ENCODE measurements around the gene RSPH1. TPM values are rescaled to one million over a fixed set of nuclear protein-coding genes. Genes with fewer than 3 reads are reported as not detected.

RSPH1 gene
- not detected for polyA plus RNA-seq (2013, experiment 1 of 2; ENCODE audit: insufficient read length)
- not detected for polyA plus RNA-seq (2013, experiment 2 of 2; ENCODE audit: insufficient read length)

- peak; percentile 98 for DNase-seq
Observed at GRCh38 chr21:42496120-42496838, at the start of gene RSPH1. Gene RSPH1 (minus strand): TSS chr21:42496224. CDS start chr21:42496186, 38 bp downstream.

- no peak for DNase-seq
Observed at GRCh38 chr21:42545745-42546144, 49.7 kb upstream of the RSPH1 start.

GRCh38 chr21:42545317-42545716 is 49.3 kb upstream of the RSPH1 start:
- no peak for DNase-seq

- DNase-seq = no peak
Observed at GRCh38 chr21:42544544-42544943, 48.5 kb upstream of the RSPH1 start.

- DNase-seq = no peak
Observed at GRCh38 chr21:42543106-42543847, 47.3 kb upstream of the RSPH1 start.

GRCh38 chr21:42542596-42542995 is 46.6 kb upstream of the RSPH1 start:
- no peak for DNase-seq

GRCh38 chr21:42542196-42542595 is 46.2 kb upstream of the RSPH1 start:
- DNase-seq = no peak

- no peak for DNase-seq
Observed at GRCh38 chr21:42541618-42542017, 45.6 kb upstream of the RSPH1 start.

GRCh38 chr21:42541174-42541573 is 45.1 kb upstream of the RSPH1 start:
- DNase-seq = no peak

GRCh38 chr21:42540396-42540795 is 44.4 kb upstream of the RSPH1 start:
- no peak for DNase-seq

- DNase-seq = no peak
Observed at GRCh38 chr21:42539931-42540343, 43.9 kb upstream of the RSPH1 start.

- DNase-seq = no peak
Observed at GRCh38 chr21:42539342-42539741, 43.3 kb upstream of the RSPH1 start.

- no peak for DNase-seq
Observed at GRCh38 chr21:42538479-42539275, 42.7 kb upstream of the RSPH1 start.

- DNase-seq = peak; percentile 12
Observed at GRCh38 chr21:42537106-42537742, 41.2 kb upstream of the RSPH1 start.

GRCh38 chr21:42536601-42537000 is 40.6 kb upstream of the RSPH1 start:
- no peak for DNase-seq

GRCh38 chr21:42535602-42536171 is 39.7 kb upstream of the RSPH1 start:
- DNase-seq = no peak

- no peak for DNase-seq
Observed at GRCh38 chr21:42534421-42535378, 38.7 kb upstream of the RSPH1 start.

GRCh38 chr21:42533963-42534355 is 37.9 kb upstream of the RSPH1 start:
- DNase-seq = no peak

GRCh38 chr21:42533306-42533962 is 37.4 kb upstream of the RSPH1 start:
- DNase-seq = no peak

GRCh38 chr21:42532466-42533181 is 36.6 kb upstream of the RSPH1 start:
- DNase-seq = no peak
